Esophagus muscularis mucosa (tissue), 4 donors: Measurements from ENCODE around the gene PDX1. TPM values are rescaled to one million over a fixed set of nuclear protein-coding genes. Genes with fewer than 3 reads are reported as not detected.

Experiments
- DNase-seq: peaks from one replicate; pipeline ENCODE4 v3.0.0-alpha.2; 2017; ENCODE audit errors: extremely low spot score
- H3K27ac ChIP-seq, 4 donors: fragments of 200-600 bp; sonication (generic); replicated peaks in 1 of 4; 1 replicate in 3 of 4; 2 replicates in 1 of 4; pipeline ENCODE4 v1.5.1; 2016 to 2019; ENCODE audit warnings: mild to moderate bottlenecking in 1 of 4
- H3K27me3 ChIP-seq, 4 donors: fragments of 200-600 bp; sonication (generic); one replicate each; pipeline versions ENCODE4 v1.5.1 to v1.6.0; 2016 to 2019
- H3K36me3 ChIP-seq, 4 donors: fragments of 200-600 bp; sonication (generic); one replicate each; pipeline ENCODE4 v1.5.1; 2016 to 2019
- H3K4me1 ChIP-seq, 4 donors: fragments of 200-600 bp; sonication (generic); one replicate each; pipeline ENCODE4 v1.5.1; 2016 to 2019
- H3K4me3 ChIP-seq, 4 donors: fragments of 200-600 bp; sonication (generic); 1 replicate in 2 of 4; 2 replicates in 2 of 4; pipeline ENCODE4 v1.5.1; 2016 to 2019; ENCODE audit warnings: mild to moderate bottlenecking in 4 of 4, moderate library complexity in 1 of 4
- H3K9me3 ChIP-seq, 4 donors: fragments of 200-600 bp; sonication (generic); 1 replicate in 3 of 4; 2 replicates in 1 of 4; pipeline ENCODE4 v1.5.1; 2016 to 2019
- CTCF ChIP-seq, 3 experiments: fragments of 200-600 bp in 2 of 3; fragments of 450-650 bp in 1 of 3; sonication (generic) in 2 of 3; IDR thresholded peaks; one replicate each; pipeline ENCODE4 v1.5.1; 2017 to 2019; ENCODE audit warnings: antibody characterized with exemption in 3 of 3, mild to moderate bottlenecking in 2 of 3, moderate library complexity in 1 of 3
- EP300 ChIP-seq: sonication (generic); formaldehyde crosslinking; IDR thresholded peaks from one replicate; pipeline ENCODE4 v1.6.1; 2017; ENCODE audit warnings: antibody characterized with exemption
- POLR2A ChIP-seq: fragments of 450-650 bp; IDR thresholded peaks from one replicate; pipeline ENCODE4 v1.6.1; 2017; ENCODE audit warnings: antibody characterized with exemption, moderate library complexity, mild to moderate bottlenecking, low read depth
- POLR2AphosphoS5 ChIP-seq, 2 donors: sonication (generic); formaldehyde crosslinking; IDR thresholded peaks; one replicate each; pipeline ENCODE4 v1.6.1; 2017; ENCODE audit warnings: antibody characterized with exemption in 2 of 2
- WGBS: methylation state at CpG from one replicate; pipeline ENCODE4 v1.1.5; 2018; 5-methylcytosine and 5-hydroxymethylcytosine counted together
- intact Hi-C: fragments of 100-400 bp; cut with DNase I; formaldehyde crosslinking; loops from one replicate; pipeline ENCODE4 v1.15.1; 2023
- total RNA-seq, 4 donors: library from RNA; depleted of rRNA; stranded (reverse); fragments of >200 nt; gene quantifications; one replicate each; pipeline versions ENCODE4 v1.1.0 to v1.2.1, GENCODE V29; 2016

The PDX1 gene
- not detected for total RNA-seq

- Histone ChIP-seq H3K27me3 (peaks cover 4 to 100% (median 82%) of the 10 kb centered on the region in 4 donors), H3K36me3 (no peaks in the 10 kb centered on the region), H3K4me3 (peak within 1 kb of the TSS; percentile 41 to 55 (median 50)), H3K27ac (no peak within 1 kb of the TSS), H3K4me1 (peaks cover 25 to 73% (median 61%) of the 10 kb centered on the region in 4 donors), H3K9me3 (no peaks in the 10 kb centered on the region)
- TF ChIP-seq EP300 = no peak
- no peak for TF ChIP-seq CTCF (IDR thresholded peaks at IDR 0.05)
- TF ChIP-seq POLR2A = no peak
- TF ChIP-seq POLR2AphosphoS5 (IDR thresholded peaks at IDR 0.05) = no peak
- DNase-seq = no peak
- WGBS = 3% methylated on average over 25 of the region's 76 CpGs
- intact Hi-C loops = no loop called here
Observed at GRCh38 chr13:27919934-27920676, at the start of gene PDX1. Gene PDX1, plus strand, starts transcription at chr13:27920000. Its CDS starts 139 bp downstream, at chr13:27920139.

- Histone ChIP-seq H3K27me3 (peaks cover 0 to 60% (median 1%) of the 10 kb centered on the region in 4 donors), H3K9me3 (peaks cover 0 to 8% (median 0%) of the 10 kb centered on the region in 4 donors), H3K4me3 (no peak overlapping the region), H3K4me1 (no peaks in the 10 kb centered on the region), H3K27ac (no peak overlapping the region), H3K36me3 (no peaks in the 10 kb centered on the region)
- WGBS = 77% methylated on average over 5 of the region's 5 CpGs
- no peak for DNase-seq
- no peak for TF ChIP-seq EP300
- TF ChIP-seq POLR2AphosphoS5 (IDR thresholded peaks at IDR 0.05) = no peak
- TF ChIP-seq POLR2A = no peak
- no peak for TF ChIP-seq CTCF (IDR thresholded peaks at IDR 0.05)
- intact Hi-C loops = no loop called here
Observed at GRCh38 chr13:27878274-27878673, 41.5 kb upstream of the PDX1 start.

GRCh38 chr13:27889471-27889870 lies 30.3 kb upstream of the PDX1 start:
- H3K27ac ChIP-seq = no peak overlapping the region
- no peaks in the 10 kb centered on the region for H3K4me1 ChIP-seq
- intact Hi-C loops = no loop called here
- TF ChIP-seq POLR2AphosphoS5 (IDR thresholded peaks at IDR 0.05) (no peak), CTCF (IDR thresholded peaks at IDR 0.05) (no peak), POLR2A (no peak)
- H3K27me3 ChIP-seq = peaks cover 0 to 15% (median 0%) of the 10 kb centered on the region in 4 donors
- peaks cover 0 to 14% (median 10%) of the 10 kb centered on the region in 4 donors for H3K9me3 ChIP-seq
- 33% methylated on average over 5 of the region's 5 CpGs for WGBS
- H3K36me3 ChIP-seq = no peaks in the 10 kb centered on the region
- DNase-seq = no peak
- H3K4me3 ChIP-seq = no peak overlapping the region

- peaks cover 0 to 42% (median 0%) of the 10 kb centered on the region in 4 donors for H3K27me3 ChIP-seq
Observed at GRCh38 chr13:27896726-27897125, 23.1 kb upstream of the PDX1 start.

More at GRCh38 chr13:27896726-27897125, 23.1 kb upstream of the PDX1 start:
- TF ChIP-seq CTCF (IDR thresholded peaks at IDR 0.05) (no peak), EP300 (no peak), POLR2A (no peak), POLR2AphosphoS5 (IDR thresholded peaks at IDR 0.05) (no peak)
- no peak for DNase-seq
- Histone ChIP-seq H3K27ac (no peak overlapping the region), H3K36me3 (no peaks in the 10 kb centered on the region), H3K4me3 (no peak overlapping the region), H3K4me1 (no peaks in the 10 kb centered on the region), H3K9me3 (peaks cover 0 to 15% (median 9%) of the 10 kb centered on the region in 4 donors)
- intact Hi-C loops = no loop called here
